COLO668 (cell line): ENCODE measurements around the gene MAP4K3.

ENCODE experiments used
- DNase-seq: peaks from one replicate; lab custom pipeline; 2025; ENCODE audit not compliant: unreplicated experiment; lab: John Stamatoyannopoulos, UW

MAP4K3 gene

DNA sequence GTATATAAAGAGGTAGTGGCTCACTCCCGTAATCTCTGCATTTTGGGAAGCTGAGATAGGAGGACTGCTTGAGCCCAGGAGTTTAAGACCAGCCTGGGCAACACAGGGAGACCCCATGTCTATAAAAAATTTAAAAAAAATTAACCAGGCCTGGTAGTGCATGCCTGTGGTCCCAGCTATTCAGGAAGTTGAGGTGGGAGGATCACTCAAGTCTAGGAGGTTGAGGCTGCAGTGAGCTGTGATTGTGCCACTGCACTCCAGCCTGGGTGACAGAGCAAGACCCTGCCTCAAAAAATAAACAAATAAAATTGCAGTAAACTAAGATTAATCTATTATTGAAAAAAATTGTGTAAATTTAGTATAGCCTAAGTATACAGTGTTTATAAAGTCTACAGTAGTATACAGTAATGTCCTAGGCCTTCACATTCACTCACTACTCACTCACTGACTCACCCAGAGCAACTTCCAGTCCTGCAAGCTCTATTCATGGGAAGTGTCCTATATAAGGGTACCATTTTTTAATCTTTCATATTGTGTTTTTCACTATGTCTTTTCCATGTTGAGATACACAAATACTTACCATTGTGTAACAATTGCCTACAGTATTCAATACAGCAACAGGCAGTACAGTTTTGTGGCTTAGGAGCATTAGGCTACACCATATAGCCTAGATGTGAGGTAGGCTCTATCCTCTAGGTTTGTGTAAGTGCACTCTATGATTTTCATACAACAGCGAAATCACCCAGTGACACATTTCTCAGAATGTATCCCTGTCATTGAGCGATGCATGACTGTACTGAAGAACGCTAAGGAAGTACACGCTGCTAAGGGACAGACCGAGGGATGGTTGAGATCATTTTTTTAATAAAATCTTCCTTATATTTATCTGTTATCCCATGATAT, 10.4 kb upstream of the MAP4K3 start:
- no peak for DNase-seq

DNA sequence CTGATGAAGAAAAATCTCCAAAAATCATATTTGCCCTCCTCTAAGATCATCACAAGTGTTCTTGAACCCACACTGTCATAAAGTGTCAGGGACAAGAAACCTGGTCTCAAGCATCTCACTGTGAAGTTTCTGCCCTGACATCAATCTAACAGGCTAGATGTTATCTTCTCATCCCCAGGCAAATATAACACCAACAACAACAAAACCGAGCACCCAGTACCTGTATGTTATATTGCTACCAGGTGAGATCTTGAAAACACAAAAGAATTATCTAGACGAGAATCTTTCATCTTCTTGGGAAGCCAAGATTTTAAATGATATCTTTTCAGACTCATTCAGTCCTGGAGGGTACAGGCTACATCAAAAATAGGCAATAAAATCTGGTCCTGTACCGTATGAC, 8.8 kb upstream of the MAP4K3 start:
- DNase-seq: no peak

DNA sequence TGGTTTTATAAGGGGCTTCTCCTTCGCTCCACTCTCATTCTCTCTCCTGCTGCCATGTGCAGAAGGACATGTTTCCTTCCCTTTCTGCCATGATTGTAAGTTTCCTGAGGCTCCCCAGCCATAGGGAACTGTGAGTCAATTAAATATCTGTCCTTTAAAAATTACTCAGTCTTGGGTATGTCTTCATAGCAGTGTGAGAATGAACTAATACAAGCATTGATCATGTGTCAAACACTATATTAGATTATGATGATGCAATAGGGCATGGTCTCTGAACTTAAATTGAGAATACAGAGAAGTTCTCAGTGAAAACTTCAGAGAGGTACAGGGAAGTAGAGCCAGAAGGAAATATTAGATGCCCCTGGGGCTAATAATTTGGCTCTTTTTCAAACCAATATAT, 5.9 kb upstream of the MAP4K3 start:
- DNase-seq: no peak

DNA sequence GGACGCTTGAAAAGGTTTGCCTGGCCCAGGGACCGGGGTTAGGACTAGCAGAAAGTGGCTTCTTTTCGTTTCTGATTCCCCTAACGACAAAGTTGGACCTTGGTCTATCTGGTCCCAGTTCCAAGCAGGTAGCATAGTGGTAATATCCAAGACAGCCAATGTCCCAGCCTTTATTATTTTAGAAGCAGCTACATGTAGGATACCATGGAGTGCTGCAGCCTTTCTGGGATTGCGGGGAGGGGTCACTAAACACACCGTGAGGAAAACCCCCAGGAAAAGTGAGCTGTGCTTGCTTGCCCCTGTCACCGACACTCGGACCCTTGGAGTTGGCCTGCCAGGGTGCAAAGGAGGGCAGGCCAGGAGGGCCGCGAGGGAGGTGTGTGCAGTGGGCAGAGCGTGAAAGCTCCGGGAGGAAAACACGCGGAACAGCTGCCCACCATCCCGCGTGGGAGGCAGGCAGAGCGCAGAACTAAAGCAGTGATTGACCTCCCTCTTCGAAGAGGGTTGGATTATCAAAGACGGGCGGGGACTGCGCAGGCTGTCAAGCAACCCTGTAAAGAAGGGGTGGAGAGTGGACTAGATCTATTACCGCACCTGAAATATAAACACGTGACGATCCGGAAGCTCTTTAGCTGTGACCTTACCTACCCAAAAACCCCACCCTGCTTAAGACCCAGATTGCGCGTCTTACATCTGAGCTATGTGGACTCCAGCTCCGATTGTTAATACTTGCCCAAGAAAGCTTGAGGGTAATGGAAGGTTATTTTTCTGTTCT, 624 bp upstream of the MAP4K3 start:
- peak; percentile 51 for DNase-seq

DNA sequence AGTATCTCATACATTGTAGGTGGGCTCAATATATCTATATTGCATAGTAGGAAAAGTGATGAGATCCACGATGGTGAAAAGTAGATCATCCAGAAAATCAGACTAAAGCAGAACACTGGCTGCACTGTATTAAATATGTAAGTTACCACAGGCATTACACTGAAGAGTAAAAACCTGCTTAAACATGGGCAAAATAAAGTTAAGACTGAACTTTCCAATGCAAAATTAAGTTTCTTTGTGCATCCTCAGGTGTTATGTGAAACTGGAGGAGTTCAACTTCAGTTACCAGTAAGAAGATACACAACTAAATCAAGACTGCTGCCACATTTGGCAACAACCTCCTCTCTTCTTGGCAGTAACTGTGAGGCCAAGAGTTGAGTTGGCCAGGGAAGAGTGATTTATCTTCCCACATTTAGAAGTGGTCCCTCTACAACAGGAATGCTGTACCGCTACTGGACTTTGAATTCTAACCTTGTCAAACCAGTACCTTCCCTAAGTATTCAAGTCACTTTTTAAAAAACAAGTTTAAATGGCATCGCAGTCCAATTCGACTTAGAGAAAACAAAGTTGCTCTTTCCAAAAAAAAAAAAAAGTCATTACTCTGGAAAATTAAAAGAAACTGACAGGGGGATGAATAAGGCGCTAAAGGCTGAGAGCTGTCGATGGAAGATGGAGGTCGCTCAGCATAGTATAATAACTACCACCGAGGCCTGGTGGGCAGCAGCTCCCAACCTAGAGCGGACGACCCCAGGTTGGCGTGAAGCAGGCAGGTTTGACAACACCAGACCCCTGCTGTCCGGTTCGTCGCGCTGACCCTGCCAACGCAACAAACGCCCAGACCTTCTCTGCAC, 1.1 kb downstream of the MAP4K3 start:
- no peak for DNase-seq

DNA sequence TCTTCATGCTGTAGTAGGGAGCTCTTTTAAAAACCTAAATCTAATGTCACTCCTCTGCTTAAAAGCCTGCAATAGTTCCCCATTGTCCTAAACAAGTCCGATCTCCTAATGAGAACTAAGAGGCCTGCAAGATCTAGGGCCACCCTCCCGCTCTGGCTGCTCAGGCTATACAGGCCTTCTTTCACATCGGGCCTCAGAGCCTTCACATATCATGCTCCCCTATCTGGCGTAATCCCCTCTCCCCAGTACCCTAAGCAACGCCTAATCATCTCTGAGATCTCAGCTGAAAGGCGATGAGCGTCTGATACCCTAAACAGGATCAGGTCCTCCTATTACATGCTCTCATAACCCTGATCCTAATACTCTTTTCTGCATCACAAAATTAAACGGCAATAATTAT, 1.9 kb downstream of the MAP4K3 start:
- DNase-seq: peak; percentile 10

DNA sequence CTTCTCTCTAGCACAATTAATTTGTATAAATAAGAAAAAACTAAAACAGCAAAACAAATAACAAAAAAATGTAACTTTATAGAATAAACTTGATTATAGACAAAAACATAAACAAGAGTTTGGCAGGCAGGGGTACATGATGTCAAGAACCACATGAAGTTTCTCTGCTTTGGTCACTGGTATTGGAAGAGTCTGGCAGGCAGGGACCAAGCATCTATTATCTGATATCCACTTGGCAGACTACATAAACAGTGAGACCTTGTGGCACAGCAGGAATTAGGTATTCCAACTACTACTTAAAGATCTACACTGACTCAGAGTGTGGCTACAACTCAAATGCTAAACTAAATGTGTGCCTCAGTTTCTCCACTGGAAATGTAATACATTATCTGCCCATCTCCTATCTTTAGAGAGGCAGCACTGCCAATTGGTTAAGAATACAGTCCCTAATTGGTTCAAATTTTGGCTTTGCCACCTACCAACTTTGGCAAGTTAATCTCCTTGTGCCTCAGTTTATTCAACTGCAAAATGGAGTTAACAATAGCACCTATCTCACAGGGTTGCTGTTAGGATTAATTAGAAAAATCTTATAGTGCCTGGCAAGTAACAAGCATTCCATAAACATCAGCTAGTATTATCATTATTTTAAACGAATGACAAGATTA, 2.7 kb downstream of the MAP4K3 start:
- no peak for DNase-seq

DNA sequence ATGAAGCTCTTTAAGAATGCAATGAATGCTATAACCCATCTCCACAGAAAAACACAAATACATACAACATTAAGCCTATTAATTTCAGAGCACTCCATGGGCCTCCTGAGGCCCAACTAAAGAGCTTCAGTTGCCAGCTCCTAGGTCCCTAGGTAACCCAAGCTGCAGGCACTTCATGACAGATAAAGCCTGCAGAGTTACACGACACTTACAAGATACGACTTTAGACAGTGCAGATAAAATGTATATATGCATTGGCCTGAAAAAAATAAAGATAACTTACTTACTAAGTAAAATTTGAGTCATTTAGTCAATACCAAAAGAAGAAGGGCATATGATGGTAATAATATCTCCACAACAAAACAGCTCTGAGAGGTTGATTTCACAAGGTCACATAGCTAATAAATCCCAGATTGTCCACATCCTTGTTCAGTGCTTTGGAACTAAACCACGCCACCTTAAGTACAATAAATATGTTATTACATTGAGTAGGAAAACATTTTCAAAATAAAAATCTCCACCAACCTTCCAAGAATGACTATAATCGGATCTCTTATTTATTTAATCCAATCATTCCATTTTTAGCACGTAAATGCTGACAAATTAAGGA, 3.4 kb downstream of the MAP4K3 start:
- DNase-seq: no peak

DNA sequence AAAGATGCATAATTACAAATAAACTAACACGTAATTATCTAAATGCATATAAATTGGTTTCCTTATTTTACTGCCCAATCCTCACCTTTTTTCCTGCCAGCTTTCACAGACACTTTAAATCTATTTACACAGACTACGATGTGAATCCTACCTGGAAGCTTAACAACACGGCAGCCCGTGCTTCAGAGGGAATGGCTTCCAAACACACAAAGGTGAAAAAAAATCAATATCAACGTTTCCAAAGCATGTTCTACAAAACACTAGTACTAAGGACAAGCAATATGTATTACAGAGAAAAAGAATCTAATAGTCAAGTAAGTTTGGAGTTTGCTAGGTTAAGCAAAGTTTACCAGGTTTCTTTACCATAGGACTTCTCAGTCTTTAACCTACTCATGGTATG, 4.4 kb downstream of the MAP4K3 start:
- DNase-seq: no peak

DNA sequence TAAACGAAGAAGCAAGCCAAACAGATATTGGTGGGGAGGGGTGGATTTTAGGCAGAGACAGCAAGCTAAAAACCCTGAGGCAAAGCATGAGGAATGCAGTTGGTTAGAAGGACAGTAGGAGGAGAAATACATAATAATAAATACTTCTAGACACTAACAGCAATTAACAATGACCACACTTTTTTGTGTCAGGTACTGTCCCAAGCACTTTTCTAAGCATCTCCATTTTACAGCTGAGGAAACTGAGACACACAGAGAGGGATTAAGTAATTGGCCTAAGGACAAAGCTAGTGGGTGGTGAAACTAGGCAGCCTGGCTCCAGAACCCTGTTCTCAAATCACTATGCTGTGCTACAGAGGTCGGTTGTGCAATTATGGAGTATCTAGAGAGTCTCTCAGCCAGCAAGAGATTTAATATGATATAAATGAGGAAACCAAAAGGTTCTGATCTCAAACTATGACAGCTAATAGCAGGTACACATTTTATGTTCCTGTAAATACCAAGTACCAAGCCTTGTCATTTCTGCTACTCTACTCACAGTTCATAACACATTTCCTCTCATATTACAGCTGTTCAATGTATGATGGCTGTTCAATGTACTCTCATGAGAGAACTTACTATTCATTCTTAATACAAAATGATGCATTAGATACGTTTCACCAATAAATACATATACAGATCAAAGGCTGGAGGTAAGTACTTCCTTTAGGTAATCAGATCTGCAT, 5.3 kb downstream of the MAP4K3 start:
- no peak for DNase-seq

DNA sequence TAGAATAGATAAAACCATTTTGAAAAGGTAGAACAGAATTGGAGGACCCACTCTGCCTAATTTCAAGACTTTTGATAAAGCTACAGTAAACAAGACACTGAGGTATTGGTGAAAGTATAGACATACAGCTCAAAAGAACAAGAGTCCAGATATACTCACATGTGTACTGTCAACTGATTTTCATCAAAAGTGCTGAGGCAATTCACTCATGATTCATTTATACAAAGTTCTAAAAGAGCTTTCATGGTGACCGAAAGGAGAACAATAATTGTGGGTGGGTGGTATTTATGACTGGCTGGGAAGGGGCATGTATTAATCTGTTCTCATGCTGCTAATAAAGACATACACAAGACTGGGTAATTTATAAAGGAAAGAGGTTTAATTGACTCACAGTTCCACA, 7.3 kb downstream of the MAP4K3 start:
- no peak for DNase-seq

DNA sequence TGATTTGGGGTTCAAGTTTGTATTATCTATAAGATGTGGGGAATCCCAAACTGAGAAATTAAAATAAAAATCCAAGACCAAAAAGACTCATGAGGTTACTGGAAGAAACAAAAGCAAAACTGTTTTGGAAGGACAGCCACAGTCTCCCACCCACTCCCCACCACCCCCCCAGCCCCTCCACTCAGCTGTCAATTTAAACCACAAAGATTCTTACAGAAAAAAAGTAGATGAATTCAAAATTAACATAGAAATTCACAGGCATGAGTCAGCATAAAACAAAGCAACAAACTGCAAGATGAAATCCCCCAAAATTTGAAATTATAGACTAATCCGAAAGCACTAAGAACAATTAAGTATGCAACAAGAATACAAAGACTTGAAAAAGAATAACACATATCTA, 12.1 kb downstream of the MAP4K3 start:
- no peak for DNase-seq

DNA sequence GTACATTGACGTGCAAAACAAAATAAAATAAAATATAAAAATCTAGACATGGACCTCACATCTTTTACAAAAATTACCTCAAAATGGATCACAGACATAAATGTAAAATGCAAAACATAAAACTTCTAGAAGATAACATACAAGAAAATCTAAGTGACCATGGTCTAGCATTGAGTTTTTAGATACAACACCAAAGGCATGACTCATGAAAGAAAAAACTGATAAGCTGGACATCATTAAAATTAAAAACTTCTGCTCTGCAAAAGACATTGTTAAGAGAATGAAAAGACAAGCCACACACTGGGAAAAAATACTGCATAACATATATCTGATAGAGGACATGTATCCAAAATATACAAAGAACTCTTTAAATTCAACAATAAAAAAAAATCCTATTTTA, 14.4 kb downstream of the MAP4K3 start:
- DNase-seq: no peak

DNA sequence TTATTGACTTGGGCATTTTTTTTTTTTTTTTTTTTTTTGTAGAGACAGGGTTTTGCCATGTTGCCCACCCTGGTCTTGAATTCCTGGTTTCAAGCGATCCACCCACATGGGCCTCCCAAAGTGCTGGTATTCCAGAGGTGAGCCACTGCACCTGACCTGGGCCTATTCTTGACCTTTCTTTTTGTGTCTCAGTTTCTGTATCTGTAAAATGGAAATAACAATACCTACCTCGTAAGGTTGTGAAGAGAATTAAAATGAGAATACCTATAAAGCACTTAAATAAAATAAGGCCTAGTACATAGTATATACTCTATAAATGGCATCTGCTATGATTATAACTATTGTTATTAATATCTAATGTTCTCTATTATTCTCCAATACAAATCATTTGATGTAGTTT, 15.7 kb downstream of the MAP4K3 start:
- DNase-seq: no peak

DNA sequence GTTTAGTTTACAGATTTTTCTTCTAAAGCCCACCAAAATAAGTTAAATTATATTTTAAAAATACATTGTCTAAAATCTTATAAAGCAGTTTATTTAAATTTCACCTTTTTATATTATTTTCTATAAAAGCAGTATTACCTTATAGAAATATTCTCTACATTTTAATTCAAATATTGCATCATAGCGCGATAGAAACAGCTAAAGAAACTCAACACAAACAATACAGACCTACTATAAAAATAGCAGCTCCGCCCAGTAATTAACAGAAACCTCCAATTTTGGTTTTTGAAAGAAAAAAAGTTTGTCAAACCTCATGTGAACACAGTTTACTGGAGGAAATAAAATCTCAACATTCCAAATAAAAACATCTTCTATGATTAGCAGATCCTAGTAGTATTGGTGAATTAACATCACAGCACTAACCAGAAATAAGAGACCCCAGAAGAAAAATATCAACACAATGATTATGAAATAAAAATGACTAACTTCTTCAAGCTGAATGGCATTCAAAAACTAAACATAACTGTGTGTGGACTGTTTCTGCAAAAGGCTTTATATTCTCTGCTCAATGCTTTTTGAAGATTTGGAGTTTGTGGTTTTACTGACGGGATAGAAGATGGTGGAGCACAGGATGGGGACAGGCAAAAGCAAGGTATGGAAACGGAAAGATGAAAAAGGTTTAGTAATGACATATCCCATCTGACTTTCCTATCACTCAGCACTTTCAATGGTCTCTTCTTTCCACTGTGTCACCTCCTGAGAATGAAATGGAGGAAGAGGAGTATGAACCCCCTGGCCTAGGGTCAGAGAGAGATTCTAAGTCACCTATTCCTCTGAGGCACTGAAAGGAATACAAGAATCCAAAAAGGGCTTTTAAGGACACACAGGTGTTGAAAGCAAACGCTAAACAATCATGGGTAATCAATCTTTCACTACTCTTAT, 17.5 kb downstream of the MAP4K3 start:
- no peak for DNase-seq

DNA sequence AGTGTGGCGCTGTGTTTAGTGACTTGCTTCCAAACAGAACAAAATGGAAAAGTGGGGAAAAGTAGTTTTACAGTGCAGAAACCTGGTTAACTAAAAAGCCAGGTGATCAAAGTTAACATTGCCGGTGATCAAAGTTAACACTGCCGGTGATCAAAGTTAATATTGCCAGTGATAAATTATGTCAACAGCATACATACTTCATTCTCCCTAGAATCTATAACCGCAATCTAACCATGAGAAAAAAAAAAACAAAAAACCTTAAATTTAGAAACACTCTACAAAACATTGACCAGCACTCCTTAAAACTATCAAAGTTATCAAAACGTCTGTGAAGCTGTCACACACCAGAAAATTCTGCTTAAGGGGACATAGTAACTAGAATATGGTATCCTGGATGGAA, 18.6 kb downstream of the MAP4K3 start:
- no peak for DNase-seq

DNA sequence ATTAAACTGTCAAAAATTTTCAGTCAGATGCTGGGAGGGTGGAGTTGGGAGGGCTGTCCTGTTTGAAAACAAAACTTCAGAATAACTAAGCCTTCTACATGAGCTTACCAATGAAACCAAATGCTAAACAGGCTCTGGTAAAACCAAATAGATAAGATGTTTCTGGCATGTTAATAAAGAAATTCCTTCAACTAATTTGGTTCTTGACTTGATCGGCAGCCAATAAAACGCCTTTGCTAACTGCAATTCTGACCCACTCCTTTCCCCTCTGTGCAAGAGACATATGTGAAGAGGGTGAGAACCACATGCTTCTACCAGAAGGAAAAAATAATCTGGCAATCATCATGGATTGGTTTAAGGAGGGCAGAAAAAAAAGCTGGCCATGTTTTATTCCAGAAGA, 20.9 kb downstream of the MAP4K3 start:
- no peak for DNase-seq

DNA sequence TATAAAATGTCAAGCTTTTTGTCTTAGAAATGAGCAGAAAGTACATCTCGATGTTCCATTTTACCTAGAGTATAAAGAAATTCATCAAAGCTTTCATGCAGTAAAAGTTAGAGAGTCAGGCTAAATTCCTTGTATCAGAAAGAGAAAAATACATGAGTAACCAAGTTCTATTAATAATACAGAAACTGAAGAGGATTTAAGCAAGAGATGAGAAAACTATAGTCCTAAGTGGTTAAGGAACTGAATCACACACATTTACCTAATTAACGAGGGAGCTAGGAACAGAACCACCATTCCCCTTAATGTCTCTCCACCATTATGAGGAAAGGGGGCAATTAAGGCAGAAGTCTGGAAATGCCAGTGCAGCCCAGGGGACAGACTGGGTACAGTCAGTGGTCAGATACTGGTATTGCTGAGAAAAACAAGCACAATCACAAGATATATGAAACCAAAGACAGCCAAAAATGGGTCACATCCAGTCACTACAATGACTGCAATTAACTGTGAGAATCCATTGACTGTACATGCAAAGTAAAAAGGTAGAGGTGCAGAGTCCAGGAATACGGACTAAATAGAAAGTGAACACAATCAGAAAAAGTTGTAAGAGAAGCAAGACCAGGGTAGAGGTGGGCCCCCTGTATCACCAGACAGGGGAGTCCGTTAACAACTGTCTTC, 23.9 kb downstream of the MAP4K3 start:
- no peak for DNase-seq
